MM.1S (cell line): ENCODE results near the gene SCFD2.

ENCODE experiments used
- CTCF ChIP-seq: fragments of 300-600 bp; sonication (generic); IDR thresholded peaks from 2 replicates; pipeline ENCODE4 v1.5.1; 2016; ENCODE audit warnings: antibody characterized with exemption, low read length, mixed read lengths
- EZH2 ChIP-seq: fragments of 300-600 bp; sonication (generic); optimal IDR thresholded peaks from 2 replicates; pipeline ENCODE3; 2017; ENCODE audit warnings: low read depth, mild to moderate bottlenecking, antibody characterized with exemption, low read length, mixed read lengths
- EZH2phosphoT487 ChIP-seq: fragments of 300-600 bp; sonication (generic); IDR thresholded peaks from 2 replicates; pipeline ENCODE4 v1.6.1; 2018; ENCODE audit warnings: antibody characterized with exemption, low read length

GRCh38 chr4:52984462-52984881 lies 381.4 kb downstream of the SCFD2 start:
- no peak for TF ChIP-seq CTCF
- TF ChIP-seq EZH2, result no peak
- TF ChIP-seq EZH2phosphoT487, result no peak
